IMR-90 (cell line): ENCODE data around the gene AKAP8L.

Source experiments
- RFX5 ChIP-seq: IDR thresholded peaks from 2 replicates; pipeline ENCODE4 v1.8.0; 2012; ENCODE audit warnings: low read depth, mild to moderate bottlenecking, low read length, moderate library complexity
- TF ChIP-seq, protein P1 (sequence below): conservative IDR thresholded peaks from 2 replicates; pipeline ENCODE4 v1.5.1; 2012; ENCODE audit warnings: mild to moderate bottlenecking, low read depth, low read length, improper control_type of control experiment

DNA sequence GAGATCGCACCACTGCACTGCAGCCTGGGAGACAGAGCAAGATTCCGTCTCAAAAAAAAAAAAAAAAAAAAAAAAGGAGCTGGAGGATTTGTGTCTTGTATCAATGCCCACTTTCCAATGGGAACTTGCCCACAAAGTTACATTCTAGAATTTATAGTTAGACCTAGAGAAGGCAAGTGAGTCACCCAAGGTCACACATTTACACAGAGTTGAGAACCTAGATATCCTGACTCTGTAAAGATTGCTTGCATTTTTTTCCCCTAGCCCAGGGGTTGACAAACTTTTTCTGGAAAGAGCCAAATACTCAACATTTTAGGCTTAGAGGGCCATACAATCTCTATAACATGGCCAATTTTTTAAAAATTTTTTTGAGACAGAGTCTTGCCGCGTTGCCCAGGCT is 78.7 kb downstream of the AKAP8L start:
- TF ChIP-seq, protein P1, sequence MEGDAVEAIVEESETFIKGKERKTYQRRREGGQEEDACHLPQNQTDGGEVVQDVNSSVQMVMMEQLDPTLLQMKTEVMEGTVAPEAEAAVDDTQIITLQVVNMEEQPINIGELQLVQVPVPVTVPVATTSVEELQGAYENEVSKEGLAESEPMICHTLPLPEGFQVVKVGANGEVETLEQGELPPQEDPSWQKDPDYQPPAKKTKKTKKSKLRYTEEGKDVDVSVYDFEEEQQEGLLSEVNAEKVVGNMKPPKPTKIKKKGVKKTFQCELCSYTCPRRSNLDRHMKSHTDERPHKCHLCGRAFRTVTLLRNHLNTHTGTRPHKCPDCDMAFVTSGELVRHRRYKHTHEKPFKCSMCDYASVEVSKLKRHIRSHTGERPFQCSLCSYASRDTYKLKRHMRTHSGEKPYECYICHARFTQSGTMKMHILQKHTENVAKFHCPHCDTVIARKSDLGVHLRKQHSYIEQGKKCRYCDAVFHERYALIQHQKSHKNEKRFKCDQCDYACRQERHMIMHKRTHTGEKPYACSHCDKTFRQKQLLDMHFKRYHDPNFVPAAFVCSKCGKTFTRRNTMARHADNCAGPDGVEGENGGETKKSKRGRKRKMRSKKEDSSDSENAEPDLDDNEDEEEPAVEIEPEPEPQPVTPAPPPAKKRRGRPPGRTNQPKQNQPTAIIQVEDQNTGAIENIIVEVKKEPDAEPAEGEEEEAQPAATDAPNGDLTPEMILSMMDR: no peak
- TF ChIP-seq RFX5: no peak
